C4-2B (cell line): ENCODE data around the gene ZNF407.
"Not testable (repeated sequence)": the region's sequence is repeated elsewhere in the genome, so short reads cannot be mapped to it uniquely, and the experiment has no call there.

ENCODE experiments used
- H3K27ac ChIP-seq: fragments of 450-650 bp; 2 replicates; pipeline ENCODE4 v1.5.1; 2017
- CTCF ChIP-seq: fragments of 450-650 bp; conservative IDR thresholded peaks from 2 replicates; pipeline ENCODE4 v1.5.1; 2017; ENCODE audit warnings: mild to moderate bottlenecking
- ZFX ChIP-seq: fragments of 450-650 bp; IDR thresholded peaks from 2 replicates; pipeline ENCODE4 v1.6.1; 2017

ZNF407 gene

GRCh38 chr18:74562131-74562730, 35.4 kb upstream of the ZNF407 start:
- H3K27ac ChIP-seq, result peak overlapping the region; percentile 47; the same call in 1 of the 2 replicates
- no peak for TF ChIP-seq ZFX
- TF ChIP-seq CTCF, result no peak

- TF ChIP-seq CTCF (no peak), ZFX (no peak)
Observed at GRCh38 chr18:74562775-74563174, 34.9 kb upstream of the ZNF407 start.

GRCh38 chr18:74563999-74564398, 33.7 kb upstream of the ZNF407 start:
- TF ChIP-seq ZFX, result no peak
- H3K27ac ChIP-seq, result no peak overlapping the region

More at GRCh38 chr18:74562775-74563174, 34.9 kb upstream of the ZNF407 start:
- H3K27ac ChIP-seq, result no peak overlapping the region

GRCh38 chr18:74565164-74565563, 32.5 kb upstream of the ZNF407 start:
- H3K27ac ChIP-seq, result not testable (repeated sequence)

- H3K27ac ChIP-seq, result not testable (repeated sequence)
Observed at GRCh38 chr18:74565993-74566392, 31.7 kb upstream of the ZNF407 start.

- TF ChIP-seq CTCF (no peak), ZFX (no peak)
- H3K27ac ChIP-seq, result no peak overlapping the region
Observed at GRCh38 chr18:74567822-74568221, 29.8 kb upstream of the ZNF407 start.

GRCh38 chr18:74569401-74569800, 28.3 kb upstream of the ZNF407 start:
- TF ChIP-seq ZFX, result no peak
- no peak for TF ChIP-seq CTCF
- no peak overlapping the region for H3K27ac ChIP-seq

GRCh38 chr18:74570266-74570665, 27.4 kb upstream of the ZNF407 start:
- no peak overlapping the region for H3K27ac ChIP-seq
- TF ChIP-seq CTCF, result no peak
- no peak for TF ChIP-seq ZFX

- TF ChIP-seq ZFX, result no peak
- no peak for TF ChIP-seq CTCF
- no peak overlapping the region for H3K27ac ChIP-seq
Observed at GRCh38 chr18:74571895-74572680, 25.6 kb upstream of the ZNF407 start.
